ENCODE results near the gene F2R. TPM values are rescaled to one million over a fixed set of nuclear protein-coding genes. Genes with fewer than 3 reads are reported as not detected.

The F2R gene
- total RNA-seq, 2 donors from 2014 or later = 16.1 to 46.7 TPM

DNA sequence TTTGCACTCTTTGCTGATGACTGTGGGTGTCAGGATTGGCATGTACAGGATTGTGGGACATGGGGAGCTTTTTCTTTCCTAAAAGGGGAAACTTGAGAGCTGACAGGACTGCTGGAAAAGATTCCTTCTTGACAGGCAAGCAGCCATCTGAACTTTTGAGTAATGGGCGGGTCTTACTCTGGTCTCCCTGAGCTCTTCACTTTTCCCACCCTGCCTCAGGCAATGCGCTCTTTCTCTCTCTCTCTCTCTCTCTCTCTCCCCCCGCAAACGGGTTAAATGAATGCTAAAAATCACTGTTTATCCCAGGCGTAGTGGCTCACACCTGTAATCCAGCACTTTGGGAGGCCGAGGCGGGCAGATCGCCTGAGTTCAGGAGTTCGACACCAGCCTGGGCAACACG is 65.8 kb downstream of the F2R start:
- Histone ChIP-seq H3K36me3 (no peaks in the 10 kb centered on the region), H3K4me1 (no peaks in the 10 kb centered on the region), H3K9me3 (no peaks in the 10 kb centered on the region), H3K27ac (no peak overlapping the region), H3K4me3 (no peak overlapping the region), H3K27me3 (no peaks in the 10 kb centered on the region)
- TF ChIP-seq, protein P1, sequence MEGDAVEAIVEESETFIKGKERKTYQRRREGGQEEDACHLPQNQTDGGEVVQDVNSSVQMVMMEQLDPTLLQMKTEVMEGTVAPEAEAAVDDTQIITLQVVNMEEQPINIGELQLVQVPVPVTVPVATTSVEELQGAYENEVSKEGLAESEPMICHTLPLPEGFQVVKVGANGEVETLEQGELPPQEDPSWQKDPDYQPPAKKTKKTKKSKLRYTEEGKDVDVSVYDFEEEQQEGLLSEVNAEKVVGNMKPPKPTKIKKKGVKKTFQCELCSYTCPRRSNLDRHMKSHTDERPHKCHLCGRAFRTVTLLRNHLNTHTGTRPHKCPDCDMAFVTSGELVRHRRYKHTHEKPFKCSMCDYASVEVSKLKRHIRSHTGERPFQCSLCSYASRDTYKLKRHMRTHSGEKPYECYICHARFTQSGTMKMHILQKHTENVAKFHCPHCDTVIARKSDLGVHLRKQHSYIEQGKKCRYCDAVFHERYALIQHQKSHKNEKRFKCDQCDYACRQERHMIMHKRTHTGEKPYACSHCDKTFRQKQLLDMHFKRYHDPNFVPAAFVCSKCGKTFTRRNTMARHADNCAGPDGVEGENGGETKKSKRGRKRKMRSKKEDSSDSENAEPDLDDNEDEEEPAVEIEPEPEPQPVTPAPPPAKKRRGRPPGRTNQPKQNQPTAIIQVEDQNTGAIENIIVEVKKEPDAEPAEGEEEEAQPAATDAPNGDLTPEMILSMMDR (IDR thresholded peaks at IDR 0.05) = no peak
- no peak for DNase-seq (ENCODE audit: low spot score)

DNA sequence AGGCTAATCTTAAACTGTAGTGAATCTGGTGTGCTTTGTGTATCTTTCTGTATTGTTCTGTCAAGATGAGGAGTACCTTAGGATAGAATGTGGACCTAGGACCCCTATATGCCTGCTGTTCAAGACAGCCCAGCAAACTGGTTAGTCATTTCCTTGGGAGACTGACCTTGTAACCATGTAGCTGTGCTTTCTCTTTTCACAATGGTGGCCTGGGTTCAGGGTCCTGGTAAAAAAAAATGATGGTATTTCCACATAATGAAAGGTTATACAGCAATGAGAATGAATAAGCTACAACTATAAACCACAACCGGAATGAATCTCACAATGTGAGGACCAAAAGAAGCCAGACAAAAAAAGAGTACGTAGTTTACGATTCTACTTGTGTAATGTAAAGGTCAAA is 66.5 kb downstream of the F2R start:
- Histone ChIP-seq H3K9me3 (no peaks in the 10 kb centered on the region), H3K36me3 (no peaks in the 10 kb centered on the region), H3K27me3 (no peaks in the 10 kb centered on the region), H3K4me3 (no peak overlapping the region), H3K27ac (no peak overlapping the region), H3K4me1 (no peaks in the 10 kb centered on the region)
- TF ChIP-seq, protein P1 (IDR thresholded peaks at IDR 0.05) = no peak
- DNase-seq (ENCODE audit: low spot score) = no peak

Other genes starting within 250 kb of the F2R start
- gene F2RL2, start 92.7 kb upstream of the F2R start, total RNA-seq = 1 to 10 TPM in 1 of 2 donors, under 1 TPM in 1; 0.44 to 3.7 TPM
- 10 to 100 TPM in 1 of 2 donors, 1 to 10 TPM in 1; 3.1 to 10.6 TPM for gene F2RL1, start 102.9 kb downstream of the F2R start, total RNA-seq
- gene S100Z, start 133.9 kb downstream of the F2R start, total RNA-seq = not detected
- 10 to 100 TPM in 1 of 2 donors, under 1 TPM in 1; 0.37 to 10.3 TPM for gene CRHBP, start 236.9 kb downstream of the F2R start, total RNA-seq

All from right atrium auricular region (tissue), 2 donors.